ENCODE results near the gene LOC128125822.
A peak's percentile ranks its signal among the peaks of the same experiment; 100 is the strongest.

LOC128125822 gene

GRCh38 chr6:63589952-63590411 lies 17.7 kb downstream of the LOC128125822 start:
- no peaks in the 10 kb centered on the region for H3K27me3 Mint-ChIP-seq
- H3K36me3 Mint-ChIP-seq = no peaks in the 10 kb centered on the region
- CTCF ChIA-PET = no interaction called here
- no peak for DNase-seq
- no peaks in the 10 kb centered on the region for H3K9me3 Mint-ChIP-seq
- no peak overlapping the region for H3K27ac Mint-ChIP-seq
- intact Hi-C loops (cut with micrococcal nuclease) = no loop called here
- H3K4me1 Mint-ChIP-seq (ENCODE audit: low read depth) = no peaks in the 10 kb centered on the region
- POLR2A ChIA-PET = no interaction called here
- H3K4me3 Mint-ChIP-seq = no peak overlapping the region

GRCh38 chr6:63592886-63593285 lies 20.6 kb downstream of the LOC128125822 start:
- ChIA-PET POLR2A (no interaction called here), CTCF (interaction anchor here (0.6 to 1.3 kb wide), 2 partner anchors 84 to 171 kb away, joined by 3 to 4 read pairs; no protein-coding TSS in a partner anchor)
- DNase-seq = no peak
- Mint-ChIP-seq H3K36me3 (no peaks in the 10 kb centered on the region), H3K9me3 (no peaks in the 10 kb centered on the region), H3K27me3 (no peaks in the 10 kb centered on the region), H3K27ac (no peak overlapping the region), H3K4me3 (no peak overlapping the region), H3K4me1 (ENCODE audit: low read depth) (peaks cover 2% of the 10 kb centered on the region)
- intact Hi-C loops (cut with micrococcal nuclease) = no loop called here

- POLR2A ChIA-PET = no interaction called here
- no peaks in the 10 kb centered on the region for H3K9me3 Mint-ChIP-seq
- DNase-seq = no peak
- H3K27ac Mint-ChIP-seq = no peak overlapping the region
- H3K36me3 Mint-ChIP-seq = no peaks in the 10 kb centered on the region
- intact Hi-C loops (cut with micrococcal nuclease) = loop anchor here (1.0 to 5.0 kb wide), 4 partner anchors 23 to 167 kb away; partner anchors contain the start of gene PHF3
- H3K4me1 Mint-ChIP-seq (ENCODE audit: low read depth) = peaks cover 16% of the 10 kb centered on the region
- H3K4me3 Mint-ChIP-seq = peak overlapping the region; percentile 77
- CTCF ChIA-PET = interaction anchor here (0.6 to 6.1 kb wide), 22 partner anchors 13 to 1024 kb away, joined by 3 to 206 read pairs (median 6); partner anchors contain the start of gene PHF3
- no peaks in the 10 kb centered on the region for H3K27me3 Mint-ChIP-seq
Observed at GRCh38 chr6:63597141-63598048, 25.1 kb downstream of the LOC128125822 start.

- Mint-ChIP-seq H3K27me3 (no peaks in the 10 kb centered on the region), H3K27ac (no peak overlapping the region), H3K9me3 (no peaks in the 10 kb centered on the region)
Observed at GRCh38 chr6:63598049-63599036, 26.1 kb downstream of the LOC128125822 start.

GRCh38 chr6:63599243-63599642 lies 27.0 kb downstream of the LOC128125822 start:
- POLR2A ChIA-PET = interaction anchor here (1.1 to 1.4 kb wide), 2 partner anchors 26 to 36 kb away, joined by 4 to 5 read pairs; partner anchors contain the start of gene PHF3
- H3K4me1 Mint-ChIP-seq (ENCODE audit: low read depth) = peaks cover 16% of the 10 kb centered on the region
- H3K9me3 Mint-ChIP-seq = no peaks in the 10 kb centered on the region
- H3K36me3 Mint-ChIP-seq = no peaks in the 10 kb centered on the region
- no peaks in the 10 kb centered on the region for H3K27me3 Mint-ChIP-seq
- H3K4me3 Mint-ChIP-seq = no peak overlapping the region
- CTCF ChIA-PET = interaction anchor here (0.6 to 6.1 kb wide), 33 partner anchors 11 to 247 kb away, joined by 3 to 206 read pairs (median 5); partner anchors contain the start of gene PHF3
- H3K27ac Mint-ChIP-seq = no peak overlapping the region
- intact Hi-C loops (cut with micrococcal nuclease) = loop anchor here (5.0 kb wide), 1 partner anchor 108 kb away; no protein-coding TSS in a partner anchor
- DNase-seq = no peak

More at GRCh38 chr6:63598049-63599036, 26.1 kb downstream of the LOC128125822 start:
- H3K4me3 Mint-ChIP-seq = peak overlapping the region; percentile 77
- intact Hi-C loops (cut with micrococcal nuclease) = loop anchor here (1.0 to 5.0 kb wide), 4 partner anchors 24 to 166 kb away; partner anchors contain the start of gene PHF3
- no peaks in the 10 kb centered on the region for H3K36me3 Mint-ChIP-seq
- ChIA-PET CTCF (interaction anchor here (0.6 to 6.1 kb wide), 50 partner anchors 10 to 1025 kb away, joined by 3 to 206 read pairs (median 5); partner anchors contain the start of gene PHF3), POLR2A (interaction anchor here (1.1 to 1.4 kb wide), 2 partner anchors 25 to 37 kb away, joined by 4 to 5 read pairs; partner anchors contain the start of gene PHF3)
- H3K4me1 Mint-ChIP-seq (ENCODE audit: low read depth) = peaks cover 16% of the 10 kb centered on the region
- DNase-seq = peak; percentile 82

GRCh38 chr6:63600136-63600535 lies 27.9 kb downstream of the LOC128125822 start:
- Mint-ChIP-seq H3K4me3 (no peak overlapping the region), H3K4me1 (ENCODE audit: low read depth) (peaks cover 16% of the 10 kb centered on the region), H3K9me3 (no peaks in the 10 kb centered on the region), H3K27ac (no peak overlapping the region), H3K27me3 (peaks cover 1% of the 10 kb centered on the region), H3K36me3 (no peaks in the 10 kb centered on the region)
- intact Hi-C loops (cut with micrococcal nuclease) = no loop called here
- POLR2A ChIA-PET = no interaction called here
- no peak for DNase-seq
- CTCF ChIA-PET = interaction anchor here (1.0 to 6.1 kb wide), 3 partner anchors 26 to 162 kb away, joined by 3 to 206 read pairs (median 24); no protein-coding TSS in a partner anchor

GRCh38 chr6:63609231-63609630 lies 37.0 kb downstream of the LOC128125822 start:
- CTCF ChIA-PET = no interaction called here
- POLR2A ChIA-PET = no interaction called here
- no peak for DNase-seq
- Mint-ChIP-seq H3K27ac (no peak overlapping the region), H3K9me3 (no peaks in the 10 kb centered on the region), H3K36me3 (no peaks in the 10 kb centered on the region), H3K4me3 (no peak overlapping the region), H3K4me1 (ENCODE audit: low read depth) (no peaks in the 10 kb centered on the region), H3K27me3 (peaks cover 5% of the 10 kb centered on the region)
- intact Hi-C loops (cut with micrococcal nuclease) = no loop called here

GRCh38 chr6:63610944-63611343 lies 38.7 kb downstream of the LOC128125822 start:
- Mint-ChIP-seq H3K9me3 (no peaks in the 10 kb centered on the region), H3K4me1 (ENCODE audit: low read depth) (no peaks in the 10 kb centered on the region), H3K27me3 (peaks cover 3% of the 10 kb centered on the region), H3K4me3 (no peak overlapping the region), H3K36me3 (no peaks in the 10 kb centered on the region), H3K27ac (no peak overlapping the region)
- DNase-seq = no peak
- POLR2A ChIA-PET = no interaction called here
- intact Hi-C loops (cut with micrococcal nuclease) = no loop called here
- CTCF ChIA-PET = interaction anchor here (1.9 kb wide), 1 partner anchor 12 kb away, joined by 8 read pairs; no protein-coding TSS in a partner anchor

GRCh38 chr6:63611560-63611959 lies 39.3 kb downstream of the LOC128125822 start:
- no peaks in the 10 kb centered on the region for H3K36me3 Mint-ChIP-seq
- no peak overlapping the region for H3K27ac Mint-ChIP-seq
- CTCF ChIA-PET = interaction anchor here (1.9 kb wide), 1 partner anchor 13 kb away, joined by 8 read pairs; no protein-coding TSS in a partner anchor
- POLR2A ChIA-PET = no interaction called here
- H3K4me3 Mint-ChIP-seq = no peak overlapping the region
- no peak for DNase-seq
- intact Hi-C loops (cut with micrococcal nuclease) = no loop called here
- no peaks in the 10 kb centered on the region for H3K9me3 Mint-ChIP-seq
- H3K4me1 Mint-ChIP-seq (ENCODE audit: low read depth) = no peaks in the 10 kb centered on the region
- H3K27me3 Mint-ChIP-seq = peaks cover 3% of the 10 kb centered on the region

GRCh38 chr6:63615590-63615989 lies 43.3 kb downstream of the LOC128125822 start:
- intact Hi-C loops (cut with micrococcal nuclease) = no loop called here
- Mint-ChIP-seq H3K9me3 (no peaks in the 10 kb centered on the region), H3K4me3 (no peak overlapping the region), H3K36me3 (no peaks in the 10 kb centered on the region), H3K27ac (no peak overlapping the region), H3K27me3 (peaks cover 13% of the 10 kb centered on the region), H3K4me1 (ENCODE audit: low read depth) (no peaks in the 10 kb centered on the region)
- POLR2A ChIA-PET = no interaction called here
- DNase-seq = no peak
- CTCF ChIA-PET = interaction anchor here (2.7 kb wide), 1 partner anchor 17 kb away, joined by 9 read pairs; no protein-coding TSS in a partner anchor

Data from activated CD4-positive, alpha-beta memory T cell treated with anti-CD3 and anti-CD28 coated beads for 36 hours (primary cell).